GM12874 (cell line): ENCODE data around the gene THADA.

Experiments
- TF ChIP-seq, protein P1 (sequence below): IDR thresholded peaks from 2 replicates; pipeline ENCODE4 v1.5.1; 2011; ENCODE audit warnings: low read depth, mild to moderate bottlenecking, control low read depth, low read length, moderate library complexity; ENCODE audit not compliant: insufficient read depth

THADA gene

DNA sequence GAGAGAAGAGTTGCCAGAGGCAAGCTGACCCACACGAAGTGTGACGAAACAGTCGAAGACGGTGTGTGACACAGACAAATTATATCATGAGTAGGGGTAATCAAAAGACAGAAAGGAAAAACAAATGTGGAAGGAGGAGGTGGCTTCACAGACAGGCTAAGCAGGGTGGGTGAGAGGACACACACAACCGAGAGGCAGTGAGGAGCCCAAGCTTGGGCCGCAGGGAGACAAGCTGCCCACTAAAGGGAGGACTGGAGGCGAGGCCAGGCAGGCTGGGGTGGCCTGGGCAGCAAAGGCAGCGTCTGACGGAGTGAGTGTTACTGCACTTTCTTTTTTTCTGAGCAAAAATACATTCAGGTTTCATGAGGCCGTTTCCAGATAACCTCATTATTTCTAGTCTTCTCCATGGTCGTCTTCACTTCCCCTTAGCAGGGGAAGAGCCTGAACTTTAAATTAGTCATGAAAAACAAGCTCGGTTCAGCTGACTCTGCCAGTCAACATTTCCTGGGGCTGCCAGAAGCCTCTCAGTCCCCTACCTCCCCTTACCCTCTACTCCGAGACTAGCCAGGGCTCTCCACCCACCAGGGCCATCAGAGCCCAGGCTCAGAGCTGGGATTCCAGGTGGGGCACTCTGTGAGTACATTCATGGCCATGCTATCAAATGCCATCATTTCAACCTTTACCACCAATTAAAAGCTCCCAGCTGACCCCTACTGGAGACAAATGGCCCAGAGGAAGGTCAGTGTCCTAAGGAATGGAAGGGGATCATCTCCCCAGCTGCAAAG, 355.7 kb downstream of the THADA start:
- TF ChIP-seq, protein P1, sequence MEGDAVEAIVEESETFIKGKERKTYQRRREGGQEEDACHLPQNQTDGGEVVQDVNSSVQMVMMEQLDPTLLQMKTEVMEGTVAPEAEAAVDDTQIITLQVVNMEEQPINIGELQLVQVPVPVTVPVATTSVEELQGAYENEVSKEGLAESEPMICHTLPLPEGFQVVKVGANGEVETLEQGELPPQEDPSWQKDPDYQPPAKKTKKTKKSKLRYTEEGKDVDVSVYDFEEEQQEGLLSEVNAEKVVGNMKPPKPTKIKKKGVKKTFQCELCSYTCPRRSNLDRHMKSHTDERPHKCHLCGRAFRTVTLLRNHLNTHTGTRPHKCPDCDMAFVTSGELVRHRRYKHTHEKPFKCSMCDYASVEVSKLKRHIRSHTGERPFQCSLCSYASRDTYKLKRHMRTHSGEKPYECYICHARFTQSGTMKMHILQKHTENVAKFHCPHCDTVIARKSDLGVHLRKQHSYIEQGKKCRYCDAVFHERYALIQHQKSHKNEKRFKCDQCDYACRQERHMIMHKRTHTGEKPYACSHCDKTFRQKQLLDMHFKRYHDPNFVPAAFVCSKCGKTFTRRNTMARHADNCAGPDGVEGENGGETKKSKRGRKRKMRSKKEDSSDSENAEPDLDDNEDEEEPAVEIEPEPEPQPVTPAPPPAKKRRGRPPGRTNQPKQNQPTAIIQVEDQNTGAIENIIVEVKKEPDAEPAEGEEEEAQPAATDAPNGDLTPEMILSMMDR = 0 out of 2 replicates have a peak, but pooled peaks have one; percentile 27

DNA sequence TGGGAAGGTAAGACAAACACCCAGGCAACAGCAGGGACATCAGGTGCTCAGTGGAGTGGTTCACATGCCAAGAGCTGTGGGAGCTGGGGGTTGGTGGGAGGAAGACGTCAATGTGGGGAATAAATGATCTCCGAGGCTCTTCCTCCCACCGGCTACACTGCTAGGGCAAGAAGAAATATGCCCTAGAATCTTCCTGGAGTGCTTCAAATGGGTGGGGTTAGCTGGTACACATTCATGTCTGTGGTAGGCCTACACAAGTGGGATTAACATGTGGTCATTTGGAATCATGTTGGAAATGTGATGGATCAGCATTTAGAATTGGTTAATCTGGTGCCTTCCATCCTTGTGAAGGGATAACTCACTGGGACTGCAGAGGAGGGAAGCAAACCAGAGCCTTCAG, 357.0 kb downstream of the THADA start:
- TF ChIP-seq, protein P1 = no peak

DNA sequence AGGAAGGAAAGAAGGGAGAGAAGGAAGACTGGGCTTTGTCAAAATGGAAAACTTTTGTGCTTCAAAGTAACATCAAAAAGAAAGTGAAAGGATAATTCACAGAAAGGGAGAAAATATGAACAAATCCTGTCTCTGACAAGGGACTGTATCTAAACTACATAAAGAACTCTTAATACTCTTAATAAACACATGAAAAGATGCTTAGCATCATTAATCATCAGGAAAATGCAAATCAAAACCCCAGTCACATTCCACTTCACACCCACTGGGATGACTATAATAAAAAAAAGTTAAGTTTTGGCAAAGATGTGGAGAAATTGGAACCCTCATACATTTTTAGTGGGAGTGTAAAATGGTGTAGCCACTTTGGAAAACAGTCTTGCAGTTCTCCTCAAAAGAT, 357.7 kb downstream of the THADA start:
- TF ChIP-seq, protein P1 = no peak

DNA sequence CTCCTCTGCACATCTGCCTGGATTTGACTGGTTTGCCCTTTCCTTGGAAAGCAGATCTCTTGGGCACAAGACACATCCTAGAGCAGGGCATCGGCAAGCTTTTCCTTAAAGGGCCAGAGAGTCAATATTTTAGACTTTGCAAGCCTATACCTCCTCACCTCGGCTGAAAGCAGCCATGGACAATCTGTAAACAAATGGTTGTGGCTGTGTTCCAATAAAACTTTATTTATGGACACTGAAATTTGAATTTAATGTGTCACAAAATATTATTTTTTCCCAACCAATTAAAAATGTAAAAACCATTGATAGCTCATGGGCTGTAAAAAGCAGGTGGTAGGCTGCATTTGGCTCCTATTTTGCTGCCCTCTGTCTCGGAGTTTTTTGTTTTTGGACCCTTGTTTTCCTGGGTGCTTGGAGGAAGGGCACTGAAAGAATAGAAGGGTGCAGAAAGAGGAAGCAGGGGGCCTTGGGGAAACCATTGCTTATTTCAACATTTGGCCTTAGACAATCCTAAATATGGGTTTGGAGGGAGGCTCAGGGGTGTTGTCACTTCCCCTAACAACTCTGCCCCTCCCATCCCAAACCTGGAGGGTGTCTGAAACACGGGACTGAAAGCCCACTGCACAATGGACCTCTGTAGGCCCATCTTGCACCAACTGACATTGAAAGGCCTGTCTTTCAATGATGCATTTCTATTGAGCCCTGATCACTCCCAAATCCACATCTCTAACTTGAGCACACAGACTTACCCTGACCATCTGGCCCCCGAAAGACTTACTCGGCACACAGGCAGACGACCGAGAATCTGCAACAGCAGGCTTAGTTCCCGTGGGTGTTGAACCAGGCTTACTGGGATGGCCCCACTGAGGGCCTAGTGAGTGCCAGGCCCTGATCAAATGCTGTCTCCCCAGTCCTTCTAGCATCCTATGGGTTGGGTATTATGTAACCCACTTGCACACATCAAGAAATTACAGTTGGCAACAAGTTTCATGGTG, 362.3 kb downstream of the THADA start:
- TF ChIP-seq, protein P1 = no peak

DNA sequence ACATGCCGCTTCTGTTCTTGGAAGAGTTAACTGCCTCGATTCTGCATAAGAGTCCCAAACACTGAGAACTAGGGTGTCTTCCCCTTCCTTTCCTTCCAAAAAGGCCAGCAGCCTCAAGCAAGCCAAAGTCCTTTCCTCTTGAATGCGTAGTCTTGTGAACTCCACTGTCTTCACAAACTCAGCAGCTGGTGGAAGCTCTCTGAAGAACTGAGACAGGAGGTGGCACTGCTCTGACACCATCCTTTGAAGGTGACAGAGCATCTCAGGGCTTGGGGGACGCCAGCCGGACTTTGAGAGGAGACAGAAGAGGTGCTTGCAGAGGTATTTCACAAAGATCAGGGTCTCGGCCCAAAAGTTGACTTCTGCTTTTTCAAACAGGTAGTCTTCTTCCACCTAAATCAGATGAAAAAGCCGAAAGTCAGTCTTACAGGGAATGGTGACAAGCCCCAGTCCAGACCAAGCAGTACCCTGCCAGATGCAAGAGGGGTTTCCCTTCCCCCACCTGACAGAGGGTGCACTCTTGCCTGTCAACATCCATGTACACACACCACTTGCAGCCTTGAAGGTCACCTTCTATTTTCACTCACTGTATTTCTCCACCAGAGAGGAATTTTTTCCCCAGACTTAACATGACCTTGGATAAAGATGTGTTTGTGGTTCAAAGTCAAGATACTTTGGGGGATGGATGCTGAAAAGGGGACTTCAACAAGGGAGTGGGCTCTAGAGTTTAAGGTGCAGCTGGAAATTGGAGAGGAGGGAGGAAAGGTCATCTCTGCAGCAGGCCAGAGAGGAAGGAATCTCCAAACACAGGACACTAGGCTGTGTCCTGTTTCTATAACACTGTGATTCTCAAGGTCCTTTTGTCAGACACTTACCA, 364.6 kb downstream of the THADA start:
- TF ChIP-seq, protein P1 = no peak

DNA sequence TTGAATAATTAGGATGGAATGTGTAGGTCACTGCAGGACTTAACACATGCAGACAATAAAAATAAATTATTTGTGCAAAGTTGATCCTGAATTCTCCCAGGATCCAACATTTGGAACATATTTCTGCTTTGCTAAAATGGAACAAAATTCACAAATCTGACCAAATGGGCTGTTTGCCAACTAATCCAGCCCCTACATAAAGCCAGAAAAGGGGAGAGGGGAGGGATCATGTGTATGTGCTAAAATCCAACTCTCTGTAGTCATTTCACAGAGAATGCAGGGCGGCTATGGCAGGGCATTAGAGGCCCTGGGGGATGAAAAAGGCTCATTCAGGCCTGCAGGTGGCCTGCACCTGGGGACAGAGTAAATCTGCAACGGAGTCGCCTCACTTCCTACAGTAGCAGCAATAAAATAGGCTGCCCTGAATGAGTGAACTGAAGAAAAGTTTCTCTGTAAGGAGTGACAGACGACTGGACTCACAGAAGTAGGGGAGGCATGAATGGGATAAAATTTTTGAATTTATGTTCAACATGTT, 365.4 kb downstream of the THADA start:
- TF ChIP-seq, protein P1 = no peak
